Thoracic aorta (tissue), 2 donors: ENCODE results near the gene PHF21A. TPM values are rescaled to one million over a fixed set of nuclear protein-coding genes. Genes with fewer than 3 reads are reported as not detected.
"Not testable (repeated sequence)": the region's sequence is repeated elsewhere in the genome, so short reads cannot be mapped to it uniquely, and the experiment has no call there.

Experiments
- ATAC-seq: fragments of 150-250 bp; one replicate; pipeline ENCODE4 v1.8.0; 2017; ENCODE audit warnings: low read depth; ENCODE audit not compliant: insufficient number of reproducible peaks, low FRiP score
- DNase-seq: peaks from one replicate; pipeline ENCODE4 v3.0.0-alpha.2; 2020; ENCODE audit warnings: low spot score
- H3K27ac ChIP-seq, 2 donors: fragments of 200-600 bp; sonication (generic); 1 replicate in 1 of 2; 2 replicates in 1 of 2; pipeline ENCODE4 v1.5.1; 2016; ENCODE audit warnings: mild to moderate bottlenecking in 2 of 2, moderate library complexity in 2 of 2
- H3K27me3 ChIP-seq: fragments of 200-600 bp; sonication (generic); replicated peaks from 2 replicates; pipeline ENCODE4 v1.6.0; 2016; ENCODE audit warnings: mild to moderate bottlenecking; ENCODE audit not compliant: insufficient read depth
- H3K36me3 ChIP-seq: fragments of 200-600 bp; sonication (generic); one replicate; pipeline ENCODE4 v1.5.1; 2016
- H3K4me1 ChIP-seq, 2 donors: fragments of 200-600 bp; sonication (generic); 1 replicate in 1 of 2; 2 replicates in 1 of 2; pipeline versions ENCODE4 v1.5.1 to v1.6.0; 2016; ENCODE audit warnings: low read depth in 2 of 2, mild to moderate bottlenecking in 1 of 2; ENCODE audit not compliant: control insufficient read depth in 1 of 2
- H3K4me3 ChIP-seq: fragments of 200-600 bp; sonication (generic); 2 replicates; pipeline ENCODE4 v1.5.1; 2016; ENCODE audit warnings: mild to moderate bottlenecking
- H3K9me3 ChIP-seq: fragments of 200-600 bp; sonication (generic); 2 replicates; pipeline ENCODE4 v1.5.1; 2016
- total RNA-seq, 2 donors: library from RNA; depleted of rRNA; stranded (reverse); fragments of >200 nt; gene quantifications; one replicate each; pipeline versions ENCODE4 v1.1.0 to v1.2.3, GENCODE V29; 2016
- TF ChIP-seq, protein P1 (sequence below): fragments of 200-600 bp; sonication (generic); IDR thresholded peaks from one replicate; pipeline ENCODE4 v1.5.1; 2019; ENCODE audit warnings: antibody characterized with exemption

PHF21A gene
- total RNA-seq, 2 donors from 2014 or later: 62.3 to 104 TPM

DNA sequence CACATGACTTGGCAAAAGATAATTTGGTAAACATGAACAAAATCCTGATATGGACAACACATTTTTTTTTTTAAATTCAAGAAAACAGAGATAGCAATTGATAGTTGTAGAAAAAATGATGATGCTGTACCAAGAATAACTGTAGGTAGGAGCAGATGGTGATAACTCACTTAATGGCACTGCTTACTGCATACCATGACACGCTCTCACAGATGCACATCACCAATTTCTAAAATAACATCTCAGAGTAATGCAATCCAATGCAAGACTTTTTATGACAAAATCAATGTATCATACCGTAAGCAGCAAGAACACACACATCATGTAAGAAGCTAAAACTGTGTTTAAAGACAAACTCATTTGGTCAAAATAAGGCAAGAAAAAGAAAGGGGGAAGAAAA, 102.6 kb downstream of the PHF21A start:
- H3K4me3 ChIP-seq: no peak overlapping the region
- ATAC-seq: no peak
- TF ChIP-seq, protein P1, sequence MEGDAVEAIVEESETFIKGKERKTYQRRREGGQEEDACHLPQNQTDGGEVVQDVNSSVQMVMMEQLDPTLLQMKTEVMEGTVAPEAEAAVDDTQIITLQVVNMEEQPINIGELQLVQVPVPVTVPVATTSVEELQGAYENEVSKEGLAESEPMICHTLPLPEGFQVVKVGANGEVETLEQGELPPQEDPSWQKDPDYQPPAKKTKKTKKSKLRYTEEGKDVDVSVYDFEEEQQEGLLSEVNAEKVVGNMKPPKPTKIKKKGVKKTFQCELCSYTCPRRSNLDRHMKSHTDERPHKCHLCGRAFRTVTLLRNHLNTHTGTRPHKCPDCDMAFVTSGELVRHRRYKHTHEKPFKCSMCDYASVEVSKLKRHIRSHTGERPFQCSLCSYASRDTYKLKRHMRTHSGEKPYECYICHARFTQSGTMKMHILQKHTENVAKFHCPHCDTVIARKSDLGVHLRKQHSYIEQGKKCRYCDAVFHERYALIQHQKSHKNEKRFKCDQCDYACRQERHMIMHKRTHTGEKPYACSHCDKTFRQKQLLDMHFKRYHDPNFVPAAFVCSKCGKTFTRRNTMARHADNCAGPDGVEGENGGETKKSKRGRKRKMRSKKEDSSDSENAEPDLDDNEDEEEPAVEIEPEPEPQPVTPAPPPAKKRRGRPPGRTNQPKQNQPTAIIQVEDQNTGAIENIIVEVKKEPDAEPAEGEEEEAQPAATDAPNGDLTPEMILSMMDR: no peak
- no peaks in the 10 kb centered on the region for H3K36me3 ChIP-seq
- H3K9me3 ChIP-seq: no peaks in the 10 kb centered on the region
- H3K27me3 ChIP-seq: no peaks in the 10 kb centered on the region
- no peak overlapping the region for H3K27ac ChIP-seq
- no peak for DNase-seq
- no peaks in the 10 kb centered on the region for H3K4me1 ChIP-seq

DNA sequence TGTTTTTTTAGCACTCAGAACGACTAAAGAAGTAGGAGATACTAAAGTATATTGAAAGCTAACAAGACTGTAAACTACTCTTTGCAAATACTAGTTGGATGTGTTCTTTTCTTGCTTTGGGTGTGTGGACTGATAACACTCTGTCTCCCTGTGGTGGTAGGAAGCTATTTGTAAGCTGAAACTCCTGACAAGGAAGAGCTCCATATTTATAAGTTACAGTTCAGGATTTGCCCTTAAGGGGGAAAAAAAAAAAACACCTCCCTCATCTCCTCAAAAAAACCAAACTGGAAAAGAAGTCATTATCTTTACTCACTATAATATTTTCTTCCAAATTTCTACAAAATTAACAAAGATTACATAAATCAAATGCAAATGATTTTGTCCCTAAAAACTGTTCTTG, 103.9 kb downstream of the PHF21A start:
- Histone ChIP-seq H3K27me3 (no peaks in the 10 kb centered on the region), H3K27ac (no peak overlapping the region), H3K9me3 (no peaks in the 10 kb centered on the region), H3K36me3 (no peaks in the 10 kb centered on the region), H3K4me1 (no peaks in the 10 kb centered on the region), H3K4me3 (no peak overlapping the region)
- TF ChIP-seq, protein P1: no peak
- ATAC-seq (no peak), DNase-seq (no peak)

DNA sequence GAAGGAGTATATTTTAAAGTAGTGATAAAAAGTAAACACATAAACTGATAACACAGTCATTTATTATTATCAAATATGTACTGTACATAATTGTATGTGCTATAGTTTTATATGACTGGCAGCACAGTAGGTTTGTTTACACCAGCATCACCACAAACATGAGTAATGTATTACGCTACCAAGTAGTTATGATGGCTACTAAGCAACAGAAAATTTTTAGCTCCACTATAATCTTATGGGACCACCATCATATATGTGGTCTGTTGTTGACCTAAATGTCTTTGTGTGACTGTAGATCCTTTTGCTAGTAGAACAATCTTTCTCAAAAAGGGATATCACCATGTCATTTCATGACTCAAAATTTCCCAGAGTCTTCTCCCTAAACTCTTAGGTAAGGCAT, 105.3 kb downstream of the PHF21A start:
- TF ChIP-seq, protein P1: no peak

DNA sequence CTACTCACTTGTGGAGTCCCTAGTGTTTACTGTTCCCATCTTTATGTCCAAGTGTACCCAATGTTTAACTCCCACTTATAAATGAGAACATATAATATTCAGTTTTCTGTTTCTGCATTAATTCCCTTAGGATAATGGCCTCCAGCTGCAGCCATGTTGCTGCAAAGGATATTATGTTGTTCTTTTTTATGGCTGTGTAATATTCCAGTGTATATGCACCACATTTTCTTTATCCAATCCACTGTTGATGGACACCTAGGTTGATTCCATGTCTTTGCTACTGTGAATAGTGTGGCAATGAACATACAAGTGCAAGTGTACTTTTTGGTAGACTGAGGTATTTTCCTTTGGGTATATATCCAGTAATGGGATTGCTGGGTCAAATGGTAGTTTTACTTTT, 107.1 kb downstream of the PHF21A start:
- DNase-seq, H3K36me3 ChIP-seq, H3K27me3 ChIP-seq, H3K9me3 ChIP-seq, H3K27ac ChIP-seq, H3K4me3 ChIP-seq, ATAC-seq: not testable (repeated sequence)
- peaks cover 12 to 20% of the 10 kb centered on the region in 2 donors for H3K4me1 ChIP-seq

More for the DNA sequence above, 105.3 kb downstream of the PHF21A start:
- ATAC-seq (no peak), DNase-seq (no peak)
- no peak overlapping the region for H3K27ac ChIP-seq
- no peak overlapping the region for H3K4me3 ChIP-seq
- peaks cover 0 to 2% of the 10 kb centered on the region in 2 donors for H3K4me1 ChIP-seq
- no peaks in the 10 kb centered on the region for H3K27me3 ChIP-seq
- H3K9me3 ChIP-seq: no peaks in the 10 kb centered on the region
- no peaks in the 10 kb centered on the region for H3K36me3 ChIP-seq

DNA sequence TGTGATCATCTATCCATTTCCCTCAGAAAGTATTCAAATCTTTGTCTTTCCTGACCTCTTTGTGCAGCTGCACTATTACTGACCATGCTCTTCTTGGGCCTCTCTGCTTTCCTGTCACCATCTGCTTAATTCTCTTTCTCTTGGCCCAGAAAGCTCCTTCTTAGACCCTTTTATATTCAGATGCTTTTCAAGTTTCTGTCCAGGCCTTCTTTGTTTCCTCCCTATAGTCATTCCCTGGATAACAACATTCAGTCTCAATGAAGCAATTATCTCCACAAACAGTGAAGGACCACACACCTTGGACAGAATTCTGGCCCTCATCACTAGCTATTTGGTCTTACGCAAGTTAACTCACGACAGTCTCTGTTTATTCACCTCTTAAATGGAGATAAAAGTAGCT, 109.1 kb downstream of the PHF21A start:
- no peak for DNase-seq
- TF ChIP-seq, protein P1: no peak
- no peaks in the 10 kb centered on the region for H3K36me3 ChIP-seq
- no peaks in the 10 kb centered on the region for H3K9me3 ChIP-seq
- H3K27me3 ChIP-seq: no peaks in the 10 kb centered on the region
- no peak for ATAC-seq
- peaks cover 12 to 20% of the 10 kb centered on the region in 2 donors for H3K4me1 ChIP-seq
- H3K4me3 ChIP-seq: no peak overlapping the region
- no peak overlapping the region for H3K27ac ChIP-seq

DNA sequence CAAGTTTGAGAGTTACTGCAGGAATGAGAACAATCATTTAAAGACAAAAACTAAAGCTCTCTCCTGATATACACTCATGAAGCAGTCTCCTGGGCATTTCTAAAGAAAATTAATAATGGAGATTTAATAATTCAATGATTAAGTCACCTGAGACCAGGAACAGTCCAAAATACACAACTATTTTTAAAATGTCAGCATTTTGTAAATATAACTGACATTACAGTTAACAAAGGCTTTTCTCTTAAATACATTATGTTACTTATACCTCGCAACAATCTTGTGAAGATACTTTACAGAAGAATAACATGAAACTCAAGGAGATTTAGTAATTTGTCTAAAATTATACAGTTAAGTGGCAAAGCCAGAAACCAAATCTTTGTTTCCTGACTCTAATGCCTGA, 111.2 kb downstream of the PHF21A start:
- no peak for DNase-seq
- H3K27ac ChIP-seq: no peak overlapping the region

More for the DNA sequence above, 111.2 kb downstream of the PHF21A start:
- peaks cover 12 to 20% of the 10 kb centered on the region in 2 donors for H3K4me1 ChIP-seq
- no peaks in the 10 kb centered on the region for H3K36me3 ChIP-seq
- H3K4me3 ChIP-seq: no peak overlapping the region
- TF ChIP-seq, protein P1: no peak
- ATAC-seq: no peak
- H3K9me3 ChIP-seq: no peaks in the 10 kb centered on the region
- no peaks in the 10 kb centered on the region for H3K27me3 ChIP-seq
